Activated naive CD4-positive, alpha-beta T cell (primary cell): Measurements from ENCODE around the gene ZNF365.

Experiments
- DNase-seq, 4 experiments: peaks; one replicate each; lab custom pipeline; 2025; lab: John Stamatoyannopoulos, UW

Gene ZNF365

GRCh38 chr10:62414359-62414758 lies 40.2 kb downstream of the ZNF365 start:
- DNase-seq: no peak

- DNase-seq: no peak
These were observed 48.0 kb downstream of the ZNF365 start for GRCh38 chr10:62422068-62422590.

DNA sequence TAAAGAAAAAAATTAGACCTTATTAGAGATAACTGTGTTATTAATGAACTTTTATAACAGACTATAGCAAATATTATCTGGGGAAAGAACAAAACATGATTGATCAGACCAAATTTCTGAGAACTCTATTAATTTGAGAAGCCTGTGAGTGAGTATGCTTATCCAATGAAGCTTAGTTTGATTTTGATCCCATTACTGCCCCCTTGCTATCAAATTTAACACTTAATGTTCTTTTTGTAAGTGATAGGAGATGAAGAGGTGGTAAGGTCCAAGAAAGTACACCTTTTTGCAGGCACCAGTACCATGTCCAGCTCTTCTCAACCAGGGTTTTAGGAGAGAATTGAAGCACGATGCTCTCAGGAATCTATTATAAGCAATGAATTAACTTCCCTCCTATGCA lies 49.9 kb downstream of the ZNF365 start:
- no peak for DNase-seq

DNA sequence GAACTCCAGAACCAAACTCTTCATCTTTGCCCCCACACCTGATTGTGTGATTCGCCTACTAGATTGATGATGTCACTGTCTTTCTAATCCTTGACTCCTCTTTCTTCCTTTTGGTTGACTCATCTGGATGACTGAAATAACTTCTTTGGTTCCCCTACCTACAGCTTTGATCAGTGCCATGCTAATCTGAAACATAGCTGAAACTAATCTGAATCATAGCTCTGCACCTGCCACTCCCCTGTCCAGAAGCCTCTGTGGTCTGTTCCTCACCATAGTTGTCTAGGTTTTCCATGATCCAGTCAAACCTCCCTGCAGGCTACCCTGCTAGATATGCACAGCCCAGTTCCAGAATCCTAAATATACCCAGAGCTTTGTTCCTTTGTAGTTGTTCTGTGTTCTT lies 51.9 kb downstream of the ZNF365 start:
- no peak for DNase-seq

DNA sequence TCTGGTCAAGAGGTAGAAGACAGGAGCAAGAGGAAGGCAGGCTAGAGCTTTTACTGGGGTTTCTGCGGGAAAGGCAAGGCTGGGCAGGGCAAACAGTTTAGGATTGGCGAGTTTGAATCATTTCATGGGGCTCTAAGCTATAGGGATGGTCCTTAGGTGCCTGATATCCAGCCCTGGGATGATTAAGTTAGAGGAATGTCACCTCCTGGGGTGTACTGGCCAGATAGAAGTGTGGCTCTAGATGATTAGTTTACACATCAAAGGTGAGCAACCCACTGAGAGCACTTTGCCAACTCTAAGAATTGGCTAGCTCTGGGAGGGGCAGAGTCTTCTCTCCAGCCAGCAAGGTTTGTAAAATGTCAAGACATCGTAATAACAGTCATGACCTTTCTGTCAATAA lies 52.4 kb downstream of the ZNF365 start:
- DNase-seq: no peak

- no peak for DNase-seq
These were observed 56.7 kb downstream of the ZNF365 start for GRCh38 chr10:62430881-62431280.

DNA sequence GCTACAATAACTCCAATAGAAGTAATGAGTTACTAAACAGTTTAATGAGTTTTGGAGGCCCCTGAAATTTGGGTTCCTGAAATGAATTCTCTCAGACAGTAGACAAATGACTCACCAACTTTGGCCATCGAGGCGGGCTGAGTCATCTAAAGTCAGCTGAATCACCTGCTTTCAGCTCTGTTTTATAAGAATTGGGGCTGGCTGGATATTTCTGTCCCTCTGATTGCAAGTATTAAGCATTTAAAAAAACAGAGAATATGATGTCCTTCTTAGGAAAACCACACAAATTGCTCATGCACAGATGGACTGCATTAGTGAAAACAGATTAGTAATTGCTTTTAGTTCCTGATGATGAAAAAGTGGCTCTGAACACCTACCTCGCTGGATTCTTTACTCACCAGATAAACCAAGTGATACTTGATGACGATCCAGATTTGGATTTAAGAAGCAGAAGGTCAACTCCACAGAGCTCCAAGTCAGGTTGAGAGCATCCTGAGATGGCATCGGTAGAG lies 59.1 kb downstream of the ZNF365 start:
- peak in 1 of 4 experiments; percentile 5 for DNase-seq

GRCh38 chr10:62433901-62434300 lies 59.7 kb downstream of the ZNF365 start:
- no peak for DNase-seq

- DNase-seq: no peak
These were observed 63.5 kb downstream of the ZNF365 start for GRCh38 chr10:62437696-62438095.

DNA sequence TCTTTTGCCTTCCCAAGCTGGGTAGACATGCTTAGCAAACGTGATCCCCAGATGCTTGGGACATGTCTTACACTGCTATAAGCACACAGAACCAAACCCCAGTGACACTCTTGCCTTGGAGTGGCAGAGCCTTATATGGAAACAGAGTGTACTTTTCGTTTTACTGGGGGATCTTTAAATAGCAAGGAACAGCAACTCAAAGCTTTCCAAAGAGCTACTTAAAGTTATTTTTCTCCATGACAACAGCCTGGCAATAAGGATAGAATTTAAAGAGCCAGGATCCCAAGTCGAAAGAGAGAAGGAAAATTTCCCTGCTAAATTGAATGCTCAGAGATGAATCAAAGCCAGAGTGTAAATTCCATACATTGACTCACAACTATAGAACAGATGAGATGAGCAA lies 67.8 kb downstream of the ZNF365 start:
- DNase-seq: no peak

DNA sequence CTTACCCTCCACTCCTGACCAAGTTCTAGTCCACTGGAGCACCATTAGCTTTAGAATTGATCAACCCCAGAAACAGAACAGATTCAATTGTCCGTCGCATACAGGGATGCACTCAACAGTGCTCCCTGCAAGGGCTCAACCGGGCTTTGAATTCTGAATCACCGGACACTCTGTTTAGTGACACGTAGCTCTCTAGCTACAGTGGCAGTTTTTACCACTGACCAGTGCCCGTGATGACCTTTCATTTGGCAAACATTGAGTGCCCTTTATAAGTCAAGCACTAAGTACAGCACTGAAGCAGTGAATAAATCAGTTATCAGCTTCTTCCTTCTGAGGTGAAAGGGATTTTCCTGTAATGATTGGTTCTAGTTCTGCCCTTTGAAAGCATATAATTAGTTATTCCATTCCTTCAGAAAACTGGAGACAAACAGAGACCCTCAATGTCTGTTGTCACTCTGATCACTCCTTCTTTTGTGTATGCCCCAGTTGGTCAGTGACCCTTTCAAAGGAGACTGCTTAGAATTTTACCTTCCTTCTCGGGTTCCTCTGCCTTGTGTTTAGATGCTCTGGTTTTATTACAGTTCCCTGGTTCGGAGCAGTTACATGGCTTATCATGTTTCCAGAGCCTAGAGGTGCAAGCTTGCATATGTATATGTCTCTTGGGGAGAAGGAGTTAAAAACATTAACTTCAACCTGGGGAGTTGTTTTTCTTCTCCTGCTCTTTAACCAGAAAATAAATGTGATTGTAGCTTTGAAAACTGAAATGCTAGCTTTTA lies 68.9 kb downstream of the ZNF365 start:
- no peak for DNase-seq

GRCh38 chr10:62443866-62444265 lies 69.7 kb downstream of the ZNF365 start:
- DNase-seq: no peak

- DNase-seq: no peak
These were observed 72.5 kb downstream of the ZNF365 start for GRCh38 chr10:62446627-62447026.

DNA sequence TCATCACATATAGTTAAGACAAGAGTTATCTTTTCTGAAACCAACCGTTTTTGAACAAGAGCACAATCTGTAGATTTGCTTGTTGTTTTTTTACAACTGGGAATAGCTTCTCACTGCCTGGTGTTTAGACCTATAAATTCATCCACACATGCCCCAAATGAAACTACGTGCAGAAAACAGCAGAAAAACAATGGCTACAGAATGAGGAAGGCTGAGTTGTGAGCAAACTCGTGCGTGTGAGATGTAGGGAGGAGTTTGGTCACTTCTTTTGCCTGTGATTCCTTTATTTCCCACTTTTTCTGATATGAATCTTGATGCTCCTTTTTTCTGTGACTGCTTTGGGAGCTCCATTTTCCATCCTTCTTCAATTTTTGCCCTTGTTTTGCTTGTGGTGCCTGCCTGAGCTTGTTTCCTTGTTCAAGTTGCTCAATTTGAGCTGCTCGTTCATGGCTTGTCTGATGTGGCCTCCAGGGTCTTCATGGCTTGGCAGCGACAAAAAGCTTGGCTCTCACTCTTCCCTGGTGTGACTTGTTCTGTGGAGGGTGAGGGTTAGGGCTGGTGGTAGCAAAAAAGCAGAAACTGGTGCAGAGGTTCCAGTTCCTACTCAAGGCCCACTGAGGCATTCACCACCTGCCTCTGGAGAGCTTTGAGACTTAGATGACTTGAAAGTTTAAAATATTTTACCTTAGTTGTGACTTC lies 76.9 kb downstream of the ZNF365 start:
- no peak for DNase-seq

- no peak for DNase-seq
These were observed 77.4 kb downstream of the ZNF365 start for GRCh38 chr10:62451611-62451975.
